GM12891 (cell line): ENCODE results near the gene BPGM.

Source experiments
- PAX5 ChIP-seq: IDR thresholded peaks from 2 replicates; pipeline ENCODE4 v1.6.1; 2011; ENCODE audit warnings: low read length, moderate library complexity, mild to moderate bottlenecking; ENCODE audit not compliant: insufficient read depth, severe bottlenecking
- POLR2A ChIP-seq: IDR thresholded peaks from 2 replicates; pipeline ENCODE4 v1.6.1; 2011; ENCODE audit warnings: low read depth, low read length, control low read depth
- POLR2AphosphoS5 ChIP-seq: IDR thresholded peaks from 2 replicates; pipeline ENCODE4 v1.6.1; 2011; ENCODE audit warnings: low read depth, low read length, control low read depth
- POU2F2 ChIP-seq: IDR thresholded peaks from 2 replicates; pipeline ENCODE4 v1.6.1; 2011; ENCODE audit warnings: low read depth, mild to moderate bottlenecking, control low read depth, low read length, moderate library complexity
- SPI1 ChIP-seq: IDR thresholded peaks from 2 replicates; pipeline ENCODE4 v1.6.1; 2011; ENCODE audit warnings: low read depth, low read length, control low read depth
- TAF1 ChIP-seq: IDR thresholded peaks from 2 replicates; pipeline ENCODE4 v1.6.1; 2011; ENCODE audit warnings: low read depth, low read length, control low read depth

DNA sequence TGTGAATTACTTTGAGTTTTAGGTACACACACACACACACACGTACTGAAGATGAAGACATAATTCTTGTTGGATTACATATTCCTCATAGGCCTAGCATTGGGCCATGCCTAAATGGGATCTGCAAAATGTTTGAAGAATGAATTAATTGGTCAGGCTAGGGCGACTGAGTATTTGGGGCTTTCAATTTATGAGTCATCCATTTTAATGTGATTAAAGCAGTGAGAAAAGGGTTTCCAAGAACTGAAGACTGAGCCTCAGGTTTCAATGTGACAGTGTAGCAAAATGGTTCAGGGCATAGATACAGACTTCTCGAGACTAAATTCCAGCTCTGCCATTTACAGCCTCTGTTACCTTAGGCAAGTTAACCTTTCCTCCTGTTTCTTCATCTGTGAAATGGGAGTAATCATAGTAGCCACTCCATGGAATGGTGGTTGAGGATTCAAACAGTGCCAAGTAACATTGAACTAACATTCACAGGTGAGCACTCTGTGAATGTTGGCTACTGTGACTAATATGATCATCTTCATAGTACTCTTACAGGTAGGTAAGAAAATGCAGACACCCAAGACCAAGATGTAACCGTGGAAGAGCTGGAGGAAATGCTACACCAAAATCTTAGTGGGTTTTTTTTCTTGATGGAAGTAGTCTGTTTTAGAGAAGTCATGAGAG is 7.6 kb downstream of the BPGM start:
- TF ChIP-seq TAF1, result no peak
- no peak for TF ChIP-seq POU2F2
- no peak for TF ChIP-seq POLR2A
- TF ChIP-seq PAX5, result no peak
- no peak for TF ChIP-seq POLR2AphosphoS5
- TF ChIP-seq SPI1, result no peak
